GM12874 (cell line): ENCODE data around the gene TMEM53.

ENCODE experiments used
- CTCF ChIP-seq: IDR thresholded peaks from 2 replicates; pipeline ENCODE4 v1.5.1; 2011; ENCODE audit warnings: low read depth, mild to moderate bottlenecking, control low read depth, low read length, moderate library complexity; ENCODE audit not compliant: insufficient read depth

The TMEM53 gene

GRCh38 chr1:44606701-44607281 is 67.5 kb downstream of the TMEM53 start:
- TF ChIP-seq CTCF: no peak

DNA sequence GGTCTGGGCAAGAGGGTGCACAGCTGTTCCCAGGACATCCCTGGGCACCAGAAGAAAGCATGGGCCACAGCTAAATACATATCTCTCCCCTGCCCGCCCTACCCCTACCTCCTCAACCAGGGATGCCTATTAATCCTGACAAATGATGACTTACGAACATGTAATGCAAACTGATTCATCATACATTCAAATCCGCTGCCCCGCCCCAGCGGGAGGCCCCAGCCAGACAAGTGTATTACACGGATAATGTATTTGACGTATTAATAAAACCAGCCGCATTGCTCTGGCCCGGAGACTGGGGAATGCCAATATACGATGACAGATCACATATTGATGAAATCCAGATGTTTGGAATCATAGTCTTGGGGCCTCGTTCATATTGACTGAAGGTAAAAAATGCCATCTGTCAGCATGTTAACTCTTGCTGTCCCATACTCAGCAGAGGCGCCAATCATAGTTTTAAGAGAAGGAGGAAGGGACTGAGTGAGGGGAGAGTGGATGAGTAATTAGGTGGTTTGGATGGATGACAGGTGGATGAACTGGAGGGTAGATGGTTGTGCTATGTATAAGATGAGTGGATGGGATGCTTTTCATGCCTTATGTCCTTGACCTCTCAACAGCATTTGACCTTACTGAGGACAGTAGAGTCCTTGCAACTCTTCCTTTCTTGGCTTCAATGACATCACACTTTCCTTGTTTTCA is 68.2 kb downstream of the TMEM53 start:
- TF ChIP-seq CTCF: no peak

GRCh38 chr1:44604157-44604955 is 69.9 kb downstream of the TMEM53 start:
- TF ChIP-seq CTCF: no peak

- TF ChIP-seq CTCF: no peak
Measured at GRCh38 chr1:44603718-44604117, 70.6 kb downstream of the TMEM53 start.
